Measurements from ENCODE around the gene SLC7A14.

SLC7A14 gene

DNA sequence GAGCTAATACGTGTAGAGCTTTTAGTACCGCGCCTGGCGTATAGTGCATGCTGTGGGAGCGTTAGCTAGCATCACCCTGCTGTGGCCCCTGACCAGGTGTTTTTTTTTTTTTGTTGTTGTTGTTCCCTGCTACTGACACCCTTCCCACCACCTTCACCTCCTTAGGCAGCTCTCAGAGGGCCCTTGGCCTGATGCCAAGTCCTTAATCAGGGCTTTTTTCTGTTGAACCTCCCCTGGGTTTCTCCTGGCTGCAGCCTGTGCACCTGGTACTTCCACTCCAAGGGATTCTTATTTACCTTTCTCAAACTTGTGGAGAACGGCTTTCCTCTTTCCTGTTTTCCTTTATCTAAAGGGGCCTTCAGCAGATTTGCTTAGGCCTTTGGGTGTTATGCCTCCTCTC is 53.3 kb downstream of the SLC7A14 start:
- TF ChIP-seq, protein P1, sequence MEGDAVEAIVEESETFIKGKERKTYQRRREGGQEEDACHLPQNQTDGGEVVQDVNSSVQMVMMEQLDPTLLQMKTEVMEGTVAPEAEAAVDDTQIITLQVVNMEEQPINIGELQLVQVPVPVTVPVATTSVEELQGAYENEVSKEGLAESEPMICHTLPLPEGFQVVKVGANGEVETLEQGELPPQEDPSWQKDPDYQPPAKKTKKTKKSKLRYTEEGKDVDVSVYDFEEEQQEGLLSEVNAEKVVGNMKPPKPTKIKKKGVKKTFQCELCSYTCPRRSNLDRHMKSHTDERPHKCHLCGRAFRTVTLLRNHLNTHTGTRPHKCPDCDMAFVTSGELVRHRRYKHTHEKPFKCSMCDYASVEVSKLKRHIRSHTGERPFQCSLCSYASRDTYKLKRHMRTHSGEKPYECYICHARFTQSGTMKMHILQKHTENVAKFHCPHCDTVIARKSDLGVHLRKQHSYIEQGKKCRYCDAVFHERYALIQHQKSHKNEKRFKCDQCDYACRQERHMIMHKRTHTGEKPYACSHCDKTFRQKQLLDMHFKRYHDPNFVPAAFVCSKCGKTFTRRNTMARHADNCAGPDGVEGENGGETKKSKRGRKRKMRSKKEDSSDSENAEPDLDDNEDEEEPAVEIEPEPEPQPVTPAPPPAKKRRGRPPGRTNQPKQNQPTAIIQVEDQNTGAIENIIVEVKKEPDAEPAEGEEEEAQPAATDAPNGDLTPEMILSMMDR (IDR thresholded peaks at IDR 0.05; ENCODE audit: control extremely low read depth, extremely low read depth, low read depth, missing control alignments) = no peak
- CTCF ChIA-PET = interaction anchor here (1.4 to 1.5 kb wide), 2 partner anchors 10 to 279 kb away, joined by 3 to 4 read pairs; no protein-coding TSS in a partner anchor
- POLR2A ChIA-PET = no interaction called here
- DNase-seq (ENCODE audit: extremely low spot score) = no peak

DNA sequence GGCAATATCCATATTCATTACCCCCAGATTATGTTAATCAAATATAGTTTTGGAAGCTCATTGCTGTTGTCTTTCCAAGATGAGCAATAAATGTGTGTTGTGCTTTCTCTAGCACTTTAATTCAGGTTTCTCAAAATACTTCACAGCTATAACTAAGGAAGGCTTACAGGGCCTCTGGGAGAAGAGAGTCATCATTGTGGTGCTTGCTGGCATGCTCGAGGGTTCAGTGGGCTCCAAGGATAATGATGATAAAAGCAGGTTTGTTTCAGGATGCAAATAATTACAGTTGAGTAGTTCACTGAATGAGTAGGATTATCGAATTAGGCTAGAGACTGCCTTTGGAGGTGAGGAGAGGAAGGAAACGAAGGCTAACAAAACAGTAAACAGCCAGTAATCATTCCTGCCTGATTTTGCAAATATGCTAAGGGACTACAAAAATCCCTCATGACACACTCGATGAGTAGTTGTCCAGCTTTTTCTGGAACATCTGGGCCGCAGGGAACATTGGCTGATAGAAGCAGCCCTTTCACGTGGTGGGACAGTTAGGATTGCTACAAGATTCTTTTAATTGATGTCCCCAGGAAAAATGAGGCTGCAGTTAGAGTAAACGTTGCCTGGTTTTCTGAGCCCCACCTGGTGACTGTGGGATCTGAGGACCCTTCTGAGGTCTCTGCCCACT is 54.1 kb downstream of the SLC7A14 start:
- ChIA-PET CTCF (interaction anchor here (1.4 to 1.5 kb wide), 2 partner anchors 9 to 280 kb away, joined by 3 to 4 read pairs; no protein-coding TSS in a partner anchor), POLR2A (no interaction called here)
- no peak for DNase-seq (ENCODE audit: extremely low spot score)
- TF ChIP-seq, protein P1 (IDR thresholded peaks at IDR 0.05; ENCODE audit: control extremely low read depth, extremely low read depth, low read depth, missing control alignments) = no peak

DNA sequence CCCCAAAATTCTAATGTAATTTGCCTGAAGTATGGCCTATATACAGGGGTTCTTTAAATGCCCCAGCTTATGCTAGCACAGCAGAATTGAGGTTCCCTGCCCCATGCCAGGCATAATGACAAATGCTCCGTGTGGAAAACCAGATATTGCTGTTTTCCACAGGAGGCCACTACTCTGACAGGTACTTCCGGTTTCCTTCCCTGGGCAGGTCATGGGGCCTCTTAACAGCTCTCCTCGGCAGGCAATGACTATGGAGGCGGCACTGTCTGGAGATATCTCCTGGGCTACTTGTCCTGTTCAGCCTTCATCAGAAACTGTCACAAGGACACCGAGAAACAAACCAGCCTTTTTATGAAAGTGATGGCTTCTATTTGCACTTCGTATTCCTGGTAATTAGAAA is 54.8 kb downstream of the SLC7A14 start:
- CTCF ChIA-PET = interaction anchor here (1.4 to 1.5 kb wide), 2 partner anchors 8 to 9 kb away, joined by 3 read pairs; no protein-coding TSS in a partner anchor
- no peak for DNase-seq (ENCODE audit: extremely low spot score)
- TF ChIP-seq, protein P1 (IDR thresholded peaks at IDR 0.05; ENCODE audit: control extremely low read depth, extremely low read depth, low read depth, missing control alignments) = no peak
- POLR2A ChIA-PET = no interaction called here

DNA sequence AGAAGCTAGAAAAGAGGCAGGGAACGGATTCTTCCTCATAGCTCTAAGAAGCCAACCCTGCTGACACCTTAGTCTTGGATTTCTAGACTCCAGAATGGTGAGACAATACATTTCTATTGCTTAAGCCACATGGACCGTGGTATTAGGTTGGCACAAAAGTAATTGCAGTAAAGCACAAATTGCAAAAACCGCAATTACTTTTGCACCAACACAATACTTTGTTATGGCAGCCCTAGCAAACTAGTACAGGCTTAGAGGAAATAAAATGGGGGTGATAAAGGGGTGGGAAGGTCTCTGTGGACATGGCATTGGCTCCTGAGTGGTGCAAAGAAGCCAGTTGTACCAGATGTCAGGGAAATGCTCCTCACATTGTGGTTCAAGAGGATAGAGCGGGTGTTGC is 56.0 kb downstream of the SLC7A14 start:
- ChIA-PET CTCF (interaction anchor here (1.4 kb wide), 1 partner anchor 10 kb away, joined by 3 read pairs; no protein-coding TSS in a partner anchor), POLR2A (no interaction called here)
- no peak for DNase-seq (ENCODE audit: extremely low spot score)
- TF ChIP-seq, protein P1 (IDR thresholded peaks at IDR 0.05; ENCODE audit: control extremely low read depth, extremely low read depth, low read depth, missing control alignments) = no peak

DNA sequence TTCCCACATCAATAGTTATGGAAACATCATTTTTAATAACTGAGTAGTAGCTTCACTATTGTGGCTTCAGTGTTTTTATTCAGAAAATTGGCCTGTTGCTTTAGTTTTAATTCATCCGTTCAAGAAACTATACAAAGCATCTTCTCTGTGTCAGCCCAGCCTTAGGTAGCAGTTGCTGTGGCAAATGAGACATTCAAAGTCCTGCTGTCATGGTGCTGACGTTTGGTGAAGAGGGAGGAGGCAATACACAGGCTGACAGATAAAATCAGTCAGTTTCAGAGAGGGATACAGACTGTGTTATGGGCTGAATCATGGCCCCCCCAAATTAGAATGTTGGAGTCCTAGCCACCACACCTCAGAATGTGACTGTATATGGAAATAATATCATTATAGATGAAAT is 56.5 kb downstream of the SLC7A14 start:
- POLR2A ChIA-PET = no interaction called here
- DNase-seq (ENCODE audit: extremely low spot score) = no peak
- CTCF ChIA-PET = no interaction called here
- TF ChIP-seq, protein P1 (IDR thresholded peaks at IDR 0.05; ENCODE audit: control extremely low read depth, extremely low read depth, low read depth, missing control alignments) = no peak

DNA sequence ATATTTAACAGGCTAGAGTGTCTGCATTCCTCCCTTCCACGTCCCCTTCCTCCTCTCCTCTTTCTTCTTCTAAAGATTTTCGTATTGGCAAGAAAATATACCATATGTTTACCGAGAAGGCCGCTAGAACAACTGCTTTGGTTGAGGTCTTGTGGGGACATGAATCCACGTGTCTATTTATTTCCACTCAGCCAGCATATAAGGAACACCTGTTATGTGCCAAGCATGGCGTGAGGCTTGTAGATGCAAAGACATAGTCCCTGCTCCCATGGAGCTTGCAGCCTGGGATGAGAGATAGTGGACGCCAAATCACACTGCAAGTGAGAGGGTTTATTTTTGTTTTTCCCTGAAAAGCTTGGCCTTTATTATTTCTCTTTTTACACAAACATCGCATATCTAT is 57.1 kb downstream of the SLC7A14 start:
- POLR2A ChIA-PET = no interaction called here
- TF ChIP-seq, protein P1 (IDR thresholded peaks at IDR 0.05; ENCODE audit: control extremely low read depth, extremely low read depth, low read depth, missing control alignments) = no peak
- CTCF ChIA-PET = interaction anchor here (1.1 kb wide), 1 partner anchor 10 kb away, joined by 3 read pairs; no protein-coding TSS in a partner anchor
- DNase-seq (ENCODE audit: extremely low spot score) = no peak

Data from GM10248 (cell line).